Activated B cell treated with CpG ODN at 0.5 μM for 24 hours (primary cell): ENCODE measurements around the gene STX4. TPM values are rescaled to one million over a fixed set of nuclear protein-coding genes. Genes with fewer than 3 reads are reported as not detected.

Source experiments
- ATAC-seq: fragments of 200-7000 bp; cut with Tn5 transposase; one replicate; pipeline ENCODE4 v1.10.0; 2021; ENCODE audit warnings: low read depth, mild to moderate bottlenecking, moderate library complexity
- CTCF ChIA-PET: fragments of 350-600 bp; sonication (Branson Sonifier 250); formaldehyde crosslinking; loops from one replicate; lab custom pipeline; 2021; ENCODE audit warnings: antibody characterized with exemption; lab: Charles Lee
- POLR2A ChIA-PET: fragments of 350-600 bp; sonication (Branson Sonifier 250); formaldehyde crosslinking; loops from one replicate; lab custom pipeline; 2021; ENCODE audit warnings: antibody characterized with exemption; lab: Charles Lee
- DNase-seq: peaks from one replicate; pipeline ENCODE4 v3.0.0; 2022
- H3K27ac Mint-ChIP-seq: one replicate; pipeline ENCODE4 v1.8.0; 2020; ENCODE audit warnings: mixed read lengths
- H3K27me3 Mint-ChIP-seq: one replicate; pipeline ENCODE4 v1.8.0; 2021; ENCODE audit warnings: mixed read lengths
- H3K36me3 Mint-ChIP-seq: one replicate; pipeline ENCODE4 v1.8.0; 2021; ENCODE audit warnings: low read depth, mixed read lengths
- H3K4me1 Mint-ChIP-seq: one replicate; pipeline ENCODE4 v1.8.0; 2021; ENCODE audit warnings: mixed read lengths
- H3K4me3 Mint-ChIP-seq: one replicate; pipeline ENCODE4 v1.8.0; 2020; ENCODE audit warnings: mild to moderate bottlenecking, mixed read lengths
- H3K9me3 Mint-ChIP-seq: one replicate; pipeline ENCODE4 v1.8.0; 2020; ENCODE audit warnings: mixed read lengths
- CTCF ChIP-seq: fragments of 200-600 bp; IDR thresholded peaks from one replicate; pipeline ENCODE4 v1.8.0; 2022; ENCODE audit warnings: antibody characterized with exemption, mild to moderate bottlenecking
- intact Hi-C: fragments of 100-400 bp; cut with micrococcal nuclease; formaldehyde crosslinking; loops from one replicate; pipeline ENCODE4 v1.15.1; 2024
- total RNA-seq: library from RNA; stranded (reverse); gene quantifications from 2 replicates; pipeline ENCODE4 v1.2.3, GENCODE V29; 2022

Gene STX4
- total RNA-seq, 1 donor from 2014 or later: 107 TPM

- DNase-seq (no peak), ATAC-seq (no peak)
- Mint-ChIP-seq H3K9me3 (no peaks in the 10 kb centered on the region), H3K4me3 (no peak overlapping the region), H3K4me1 (peaks cover 12% of the 10 kb centered on the region), H3K36me3 (no peaks in the 10 kb centered on the region), H3K27ac (no peak overlapping the region), H3K27me3 (no peaks in the 10 kb centered on the region)
- TF ChIP-seq CTCF: no peak
- ChIA-PET CTCF (no interaction called here), POLR2A (no interaction called here)
- intact Hi-C loops: no loop called here
Observed at GRCh38 chr16:30992276-30992780, 41.0 kb upstream of the STX4 start.

- Mint-ChIP-seq H3K36me3 (no peaks in the 10 kb centered on the region), H3K4me3 (no peak overlapping the region), H3K4me1 (peaks cover 12% of the 10 kb centered on the region), H3K27me3 (no peaks in the 10 kb centered on the region), H3K9me3 (no peaks in the 10 kb centered on the region), H3K27ac (no peak overlapping the region)
- intact Hi-C loops: no loop called here
- no peak for DNase-seq
- ChIA-PET CTCF (interaction anchor here (0.5 to 4.8 kb wide), 2 partner anchors 9 to 868 kb away, joined by 3 to 18 read pairs; partner anchors contain the start of gene HSD3B7), POLR2A (no interaction called here)
- no peak for TF ChIP-seq CTCF
- no peak for ATAC-seq
Observed at GRCh38 chr16:30992931-30993816, 40.2 kb upstream of the STX4 start.

- H3K36me3 Mint-ChIP-seq: no peaks in the 10 kb centered on the region
- intact Hi-C loops: loop anchor here (2.0 kb wide), 1 partner anchor 99 kb away; the partner anchor contains the start of gene VKORC1
- H3K27me3 Mint-ChIP-seq: no peaks in the 10 kb centered on the region
- peak overlapping the region; percentile 68 for H3K27ac Mint-ChIP-seq
- ChIA-PET POLR2A (interaction anchor here (0.7 to 2.1 kb wide), 6 partner anchors 11 to 223 kb away, joined by 3 to 13 read pairs (median 4); partner anchors contain the start of genes KAT8, ZNF646 and ZNF668), CTCF (interaction anchor here (4.8 kb wide), 1 partner anchor 12 kb away, joined by 18 read pairs; the partner anchor contains the start of gene HSD3B7)
- peaks cover 12% of the 10 kb centered on the region for H3K4me1 Mint-ChIP-seq
- peak overlapping the region; percentile 87 for H3K4me3 Mint-ChIP-seq
- no peak for DNase-seq
- TF ChIP-seq CTCF: no peak
- ATAC-seq: no peak
- no peaks in the 10 kb centered on the region for H3K9me3 Mint-ChIP-seq
Observed at GRCh38 chr16:30995927-30996323, 37.4 kb upstream of the STX4 start.

GRCh38 chr16:30996324-30996984, 36.9 kb upstream of the STX4 start:
- Mint-ChIP-seq H3K36me3 (no peaks in the 10 kb centered on the region), H3K27me3 (no peaks in the 10 kb centered on the region), H3K27ac (peak overlapping the region; percentile 76), H3K4me1 (peaks cover 12% of the 10 kb centered on the region), H3K4me3 (peak overlapping the region; percentile 87), H3K9me3 (no peaks in the 10 kb centered on the region)
- DNase-seq: no peak
- ChIA-PET CTCF (interaction anchor here (4.8 kb wide), 1 partner anchor 12 kb away, joined by 18 read pairs; the partner anchor contains the start of gene HSD3B7), POLR2A (interaction anchor here (0.7 to 2.1 kb wide), 9 partner anchors 12 to 877 kb away, joined by 3 to 13 read pairs (median 4); partner anchors contain the start of genes KAT8, ZNF267, ZNF646 and ZNF668)
- no peak for TF ChIP-seq CTCF
- ATAC-seq: no peak
- intact Hi-C loops: loop anchor here (2.0 kb wide), 1 partner anchor 98 kb away; the partner anchor contains the start of gene VKORC1
